Panc1 (cell line): ENCODE results near the gene FAM13A. TPM values are rescaled to one million over a fixed set of nuclear protein-coding genes. Genes with fewer than 3 reads are reported as not detected.

Experiments used
- ATAC-seq: fragments of 200-7000 bp; cut with Tn5 transposase; 2 replicates; pipeline ENCODE4 v1.9.1; 2020; ENCODE audit warnings: mild to moderate bottlenecking, moderate library complexity
- BruUV-seq: library from RNA; stranded (reverse); fragments of 400-500 nt; replicated peaks from 2 replicates; lab custom pipeline; 2021; lab: Mats Ljungman, UMichigan
- CTCF ChIA-PET: fragments of 300-600 bp; sonication (Branson Sonifier 250); formaldehyde crosslinking; loops from one replicate; lab custom pipeline; 2022; ENCODE audit warnings: antibody characterized with exemption; lab: Charles Lee
- POLR2A ChIA-PET: fragments of 300-600 bp; sonication (Branson Sonifier 250); formaldehyde crosslinking; loops from one replicate; lab custom pipeline; 2022; ENCODE audit warnings: antibody characterized with exemption; lab: Charles Lee
- DNase-seq: peaks from one replicate; pipeline ENCODE4 v3.0.0-alpha.2; 2010; ENCODE audit warnings: low read depth, low spot score
- H3K27ac ChIP-seq: 2 replicates; pipeline ENCODE4 v1.5.1; 2011; ENCODE audit warnings: mild to moderate bottlenecking, low read length, inconsistent platforms
- H3K27me3 ChIP-seq: fragments of 200-500 bp; sonication (Bioruptor generic); 2 replicates; pipeline ENCODE4 v1.6.0; 2014; ENCODE audit warnings: low read length, inconsistent platforms; ENCODE audit not compliant: control insufficient read depth, insufficient read depth
- H3K36me3 ChIP-seq: fragments of 200-500 bp; sonication (Bioruptor generic); 2 replicates; pipeline ENCODE4 v1.5.1; 2014; ENCODE audit warnings: inconsistent platforms, mild to moderate bottlenecking, low read length, moderate library complexity; ENCODE audit not compliant: control insufficient read depth, insufficient read depth
- H3K4me1 ChIP-seq: 2 replicates; pipeline ENCODE4 v1.5.1; 2011; ENCODE audit warnings: inconsistent platforms, mild to moderate bottlenecking, low read length, moderate library complexity; ENCODE audit not compliant: control insufficient read depth, insufficient read depth
- H3K4me3 ChIP-seq, 2 experiments: 2 replicates each; pipeline ENCODE4 v1.5.1; 2011 to 2012; ENCODE audit warnings: low read depth in 2 of 2, low read length in 2 of 2, mild to moderate bottlenecking in 2 of 2, inconsistent platforms in 1 of 2, moderate library complexity in 1 of 2
- H3K9me3 ChIP-seq: fragments of 200-500 bp; sonication (Bioruptor generic); 2 replicates; pipeline ENCODE4 v1.5.1; 2014; ENCODE audit warnings: low read depth, mild to moderate bottlenecking, inconsistent platforms, low read length, moderate library complexity; ENCODE audit not compliant: control insufficient read depth, insufficient read depth
- CTCF ChIP-seq: fragments of 450-650 bp; IDR thresholded peaks from 2 replicates; pipeline ENCODE4 v1.5.1; 2017; ENCODE audit warnings: mild to moderate bottlenecking
- POLR2AphosphoS5 ChIP-seq: IDR thresholded peaks from 2 replicates; pipeline ENCODE4 v1.6.1; 2012; ENCODE audit warnings: mild to moderate bottlenecking, low read depth, low read length, moderate library complexity
- REST ChIP-seq, 2 experiments: IDR thresholded peaks; 2 replicates each; pipeline ENCODE4 v1.6.1; 2011 to 2012; ENCODE audit warnings: low read depth in 2 of 2, control low read depth in 1 of 2, low read length in 1 of 2, mild to moderate bottlenecking in 1 of 2, moderate library complexity in 1 of 2; ENCODE audit not compliant: insufficient read depth in 1 of 2
- SIN3A ChIP-seq: IDR thresholded peaks from 2 replicates; pipeline ENCODE4 v1.6.1; 2012; ENCODE audit warnings: low read depth, mild to moderate bottlenecking, low read length, moderate library complexity, borderline replicate concordance; ENCODE audit not compliant: insufficient read depth
- TCF7L2 ChIP-seq: IDR thresholded peaks from 2 replicates; pipeline ENCODE4 v1.6.1; 2011; ENCODE audit warnings: mild to moderate bottlenecking, low read depth, low read length, inconsistent platforms
- in situ Hi-C: cut with HindIII; loops from 2 replicates; pipeline ENCODE4 v1.10.0; 2016; ENCODE audit warnings: low sequenced_read_pairs, low pct_unique_long_range_greater_than_20kb
- intact Hi-C: fragments of 100-400 bp; cut with micrococcal nuclease; formaldehyde crosslinking; loops from one replicate; pipeline ENCODE4 v1.10.0; 2022; ENCODE audit not compliant: unreplicated experiment
- total RNA-seq: library from RNA; stranded (reverse); gene quantifications from one replicate; pipeline ENCODE4 v1.2.1, GENCODE V29; 2021; ENCODE audit not compliant: unreplicated experiment

The FAM13A gene
- total RNA-seq, 1 experiment from 2014 or later: 5.8 TPM

DNA sequence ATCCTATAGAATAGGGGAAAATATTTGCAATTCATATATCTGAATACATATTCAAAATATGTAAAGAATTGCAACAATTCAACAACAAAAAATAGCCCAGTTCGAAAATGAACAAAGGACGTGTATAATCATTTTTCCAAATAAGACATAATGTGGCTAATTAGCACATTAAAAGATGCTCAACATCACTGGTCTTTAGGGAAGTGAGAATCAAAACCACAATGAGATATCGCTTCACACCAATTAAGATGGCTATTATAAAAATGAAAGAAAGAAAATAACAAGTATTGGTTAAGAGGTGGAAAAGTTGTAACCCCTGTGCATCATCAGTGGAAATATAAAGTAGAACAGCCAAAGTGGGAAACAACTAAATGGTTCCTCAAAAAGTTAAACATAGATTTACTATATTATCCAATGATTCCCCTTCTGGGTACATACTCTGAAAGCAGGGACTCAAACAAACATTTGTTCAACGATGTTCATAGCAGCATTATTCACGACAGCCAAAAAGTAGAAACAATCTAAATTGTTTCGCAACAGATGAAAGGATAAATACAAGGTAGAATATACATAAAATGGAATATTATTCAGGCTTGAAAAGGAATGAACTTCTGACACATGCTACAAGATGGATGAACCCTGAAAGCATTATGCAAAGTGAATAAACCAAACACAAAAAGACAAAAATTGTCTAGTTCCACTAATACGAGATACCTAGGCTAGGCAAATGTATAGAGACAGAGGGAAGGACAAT lies 12.7 kb downstream of the FAM13A start:
- no peak overlapping the region for H3K27ac ChIP-seq
- intact Hi-C loops (no loop called here), in situ Hi-C loops (no loop called here)
- ATAC-seq: no peak
- TF ChIP-seq POLR2AphosphoS5: no peak
- no peak for TF ChIP-seq TCF7L2
- no peak for TF ChIP-seq CTCF
- TF ChIP-seq REST (IDR thresholded peaks at IDR 0.05; ENCODE audit: insufficient read depth in 1 of 2, low read depth in 2 of 2, low read length in 1 of 2): no peak
- no peak for TF ChIP-seq SIN3A
- no TSS peak for BruUV-seq
- ChIA-PET CTCF (no interaction called here), POLR2A (no interaction called here)
- no peaks in the 10 kb centered on the region for H3K4me1 ChIP-seq
- DNase-seq: no peak
- no peaks in the 10 kb centered on the region for H3K36me3 ChIP-seq
- H3K27me3 ChIP-seq: no peaks in the 10 kb centered on the region
- H3K9me3 ChIP-seq: no peaks in the 10 kb centered on the region
- H3K4me3 ChIP-seq: no peak overlapping the region

- Histone ChIP-seq H3K4me1 (no peaks in the 10 kb centered on the region), H3K36me3 (no peaks in the 10 kb centered on the region), H3K9me3 (no peaks in the 10 kb centered on the region), H3K4me3 (no peak overlapping the region), H3K27me3 (no peaks in the 10 kb centered on the region), H3K27ac (no peak overlapping the region)
- ChIA-PET CTCF (no interaction called here), POLR2A (no interaction called here)
- in situ Hi-C loops: no loop called here
- TF ChIP-seq REST (IDR thresholded peaks at IDR 0.05; ENCODE audit: insufficient read depth in 1 of 2, low read depth in 2 of 2, low read length in 1 of 2) (no peak), SIN3A (no peak), TCF7L2 (no peak), CTCF (no peak), POLR2AphosphoS5 (no peak)
- DNase-seq (no peak), ATAC-seq (no peak)
- intact Hi-C loops: no loop called here
- no TSS peak for BruUV-seq
Observed at GRCh38 chr4:89042055-89042454, 14.9 kb downstream of the FAM13A start.
